GM21737 (cell line): ENCODE measurements around the gene CNGB1.
"Not testable (repeated sequence)": the region's sequence is repeated elsewhere in the genome, so short reads cannot be mapped to it uniquely, and the experiment has no call there.

Experiments used
- ATAC-seq: cut with Tn5 transposase; IDR thresholded peaks from one replicate; pipeline ENCODE4 v1.9.1; 2021; ENCODE audit warnings: mild to moderate bottlenecking, moderate library complexity; ENCODE audit not compliant: unreplicated experiment

Gene CNGB1

DNA sequence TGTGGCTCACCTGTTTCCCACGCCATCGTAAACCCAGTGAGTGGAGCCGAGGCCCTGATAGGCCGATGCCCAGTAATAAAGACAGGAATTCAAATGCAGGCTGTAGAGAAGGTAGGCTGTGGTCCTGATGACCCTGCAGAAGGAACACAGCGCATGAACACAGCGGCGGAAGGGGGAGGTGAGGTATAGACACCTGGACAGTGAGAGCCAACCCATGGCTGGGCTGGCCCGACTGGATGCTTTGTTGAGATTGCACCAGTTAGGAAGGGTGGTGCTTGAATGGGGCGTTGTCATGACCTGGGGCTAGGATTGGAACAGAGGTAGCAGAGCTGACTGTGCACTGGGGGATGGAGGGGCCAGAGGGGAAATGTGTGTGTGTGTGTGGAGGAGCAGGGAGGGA lies 59.2 kb downstream of the CNGB1 start:
- no peak for ATAC-seq

DNA sequence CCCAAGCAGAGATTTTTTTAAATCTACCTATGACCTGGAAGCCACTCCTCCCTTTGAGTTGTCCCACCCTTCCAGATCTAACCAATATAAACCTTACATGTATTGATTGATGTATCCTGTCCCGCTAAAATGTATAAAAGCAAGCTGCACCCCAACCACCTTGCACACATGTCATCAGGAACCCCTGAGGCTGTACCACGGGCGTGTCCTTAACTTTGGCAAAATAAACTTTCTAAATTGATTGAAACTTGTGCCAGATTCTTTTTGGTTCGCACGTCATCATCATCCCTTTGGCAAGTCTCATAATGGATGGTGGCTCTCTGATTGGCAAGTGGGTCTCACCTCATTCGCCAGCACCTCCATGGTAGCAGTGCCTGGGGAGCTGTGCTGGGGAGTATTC lies 60.2 kb downstream of the CNGB1 start:
- ATAC-seq: no peak

DNA sequence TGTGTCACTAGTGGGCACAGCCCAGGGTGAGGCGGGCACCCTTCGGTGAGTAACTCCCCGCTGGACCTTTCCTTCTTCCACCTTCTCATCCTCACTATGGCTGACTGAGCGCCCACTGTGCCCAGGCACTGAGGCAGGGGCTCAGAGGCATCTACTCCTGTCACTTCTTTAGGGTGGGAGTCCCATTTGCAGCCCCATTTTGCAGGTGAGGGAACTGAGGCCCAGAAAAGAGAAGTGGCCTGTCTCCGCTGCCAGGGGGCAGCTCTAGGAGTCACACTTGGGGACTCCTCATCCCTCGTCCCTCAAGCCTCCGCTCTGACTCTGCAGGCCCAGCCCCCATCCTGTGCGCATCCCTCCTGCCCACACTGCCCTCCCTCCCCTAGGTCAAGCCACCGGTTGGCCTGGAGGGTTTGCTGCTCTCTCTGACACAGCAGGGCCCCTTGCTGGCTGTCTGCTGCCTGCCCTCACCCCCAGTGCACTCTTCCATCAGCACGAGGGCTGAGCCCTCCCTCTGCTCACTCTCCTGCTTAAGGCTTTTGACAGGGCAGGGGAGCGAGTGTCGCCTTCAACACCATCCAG lies 62.4 kb downstream of the CNGB1 start:
- ATAC-seq: no peak

DNA sequence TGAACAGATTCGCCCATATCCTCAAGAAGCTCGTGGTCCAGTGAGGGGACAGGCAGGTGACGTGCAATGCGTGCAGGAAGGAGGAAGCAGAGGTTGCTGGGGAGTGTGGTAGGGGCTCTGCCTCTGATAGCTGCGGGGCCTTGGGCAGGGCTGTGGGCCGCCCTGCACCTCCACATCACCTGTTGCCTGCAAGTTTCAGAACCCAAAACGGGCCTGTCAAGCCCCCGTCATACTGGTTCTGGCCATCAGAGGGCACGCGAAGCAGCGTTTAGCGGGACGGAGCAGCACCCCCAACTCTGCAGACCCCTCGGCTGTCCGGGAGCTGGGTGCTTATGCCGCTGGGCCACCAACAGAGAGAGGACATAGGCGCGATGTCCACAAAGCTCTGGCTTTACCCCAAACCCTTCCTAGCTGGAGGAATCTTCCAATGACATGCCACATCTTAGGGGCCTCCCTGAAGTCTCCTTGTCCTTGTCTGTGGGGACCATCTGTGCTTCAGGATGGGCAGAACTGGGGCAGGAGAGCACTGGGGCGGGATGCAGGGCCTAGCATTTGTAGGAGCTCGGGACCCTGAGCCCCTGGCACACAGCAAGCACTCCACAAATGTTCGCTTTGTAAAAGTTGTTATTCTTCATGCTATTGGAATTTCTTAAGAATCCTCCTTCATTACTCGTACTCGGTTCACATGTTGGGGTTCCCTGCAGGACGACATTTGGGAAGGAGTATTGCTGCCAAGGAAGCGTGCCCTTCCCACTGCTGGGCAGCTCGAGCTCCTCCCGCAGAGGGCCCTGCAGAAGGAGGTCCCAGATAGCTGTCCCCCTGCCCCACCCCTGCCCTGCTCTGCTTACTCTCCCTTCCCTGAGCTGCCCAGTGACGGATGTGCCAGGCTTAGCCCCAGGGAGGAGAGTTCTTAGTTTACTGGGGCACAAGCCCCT lies 64.3 kb downstream of the CNGB1 start:
- ATAC-seq: no peak

- no peak for ATAC-seq
These were observed 66.8 kb downstream of the CNGB1 start for GRCh38 chr16:57904101-57904500.

GRCh38 chr16:57903656-57904055 lies 67.3 kb downstream of the CNGB1 start:
- no peak for ATAC-seq

GRCh38 chr16:57901480-57902069 lies 69.4 kb downstream of the CNGB1 start:
- no peak for ATAC-seq

GRCh38 chr16:57900796-57901479 lies 70.0 kb downstream of the CNGB1 start:
- no peak for ATAC-seq

DNA sequence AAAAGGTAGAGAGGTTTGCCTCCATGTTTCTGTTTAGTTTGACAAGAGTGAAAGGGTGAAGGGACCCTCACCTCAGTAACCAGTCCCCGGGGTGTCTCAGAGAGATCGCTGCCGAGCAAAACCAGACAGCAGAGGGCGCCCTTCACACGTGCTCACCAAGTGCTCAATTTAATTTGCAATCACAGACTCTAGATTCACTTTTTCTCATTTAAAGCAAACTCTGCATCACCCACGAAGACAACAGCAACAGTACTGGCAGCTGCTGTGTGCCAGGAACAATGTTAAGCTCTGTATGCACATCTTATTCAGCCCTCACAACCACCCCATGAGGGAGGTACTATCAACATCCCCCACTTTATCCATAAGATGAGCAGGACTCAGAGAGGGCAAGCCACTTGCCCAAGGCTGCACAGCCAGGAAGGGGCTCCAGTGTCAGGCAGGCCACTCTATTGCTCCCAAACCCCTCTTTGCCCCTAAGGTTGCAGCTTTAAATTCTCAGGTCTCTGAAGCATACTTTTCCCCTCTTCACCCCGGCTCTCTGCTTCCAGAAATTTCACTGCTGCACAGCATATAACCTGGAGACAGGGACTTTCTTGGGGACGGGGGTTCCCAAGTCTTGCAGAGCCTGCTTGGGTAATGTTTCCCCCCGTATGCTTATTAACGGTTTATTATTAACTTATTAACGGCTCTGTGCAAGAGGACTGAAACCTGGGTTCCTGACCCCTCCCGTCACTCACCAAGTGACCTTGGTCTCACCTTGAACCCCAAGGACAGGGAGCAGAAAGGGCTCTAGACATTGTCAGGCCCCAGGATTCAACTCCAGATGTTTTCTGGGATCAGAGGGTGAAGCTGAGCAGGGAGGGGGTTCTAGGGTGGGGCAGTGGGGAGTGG lies 70.9 kb downstream of the CNGB1 start:
- no peak for ATAC-seq

GRCh38 chr16:57898961-57899360 lies 72.0 kb downstream of the CNGB1 start:
- ATAC-seq: no peak

DNA sequence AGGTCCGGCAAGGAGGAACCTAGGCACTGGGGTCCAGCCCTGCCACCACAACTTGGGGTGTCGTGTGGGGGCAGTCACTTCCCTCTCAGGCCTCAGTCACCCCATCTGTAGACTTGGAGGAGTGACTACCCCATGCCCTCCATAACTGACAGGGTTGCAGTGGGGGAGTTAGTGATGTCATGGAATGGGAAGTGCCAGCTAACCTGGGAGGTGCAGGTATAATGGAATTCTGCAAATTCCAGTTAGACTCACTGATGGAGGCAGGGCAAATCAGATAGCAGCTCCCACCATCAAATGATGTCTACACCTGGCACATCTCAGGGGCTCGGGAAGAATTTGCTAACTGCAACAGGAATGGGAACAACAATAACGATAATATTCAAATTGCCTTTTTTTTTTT lies 72.9 kb downstream of the CNGB1 start:
- no peak for ATAC-seq

DNA sequence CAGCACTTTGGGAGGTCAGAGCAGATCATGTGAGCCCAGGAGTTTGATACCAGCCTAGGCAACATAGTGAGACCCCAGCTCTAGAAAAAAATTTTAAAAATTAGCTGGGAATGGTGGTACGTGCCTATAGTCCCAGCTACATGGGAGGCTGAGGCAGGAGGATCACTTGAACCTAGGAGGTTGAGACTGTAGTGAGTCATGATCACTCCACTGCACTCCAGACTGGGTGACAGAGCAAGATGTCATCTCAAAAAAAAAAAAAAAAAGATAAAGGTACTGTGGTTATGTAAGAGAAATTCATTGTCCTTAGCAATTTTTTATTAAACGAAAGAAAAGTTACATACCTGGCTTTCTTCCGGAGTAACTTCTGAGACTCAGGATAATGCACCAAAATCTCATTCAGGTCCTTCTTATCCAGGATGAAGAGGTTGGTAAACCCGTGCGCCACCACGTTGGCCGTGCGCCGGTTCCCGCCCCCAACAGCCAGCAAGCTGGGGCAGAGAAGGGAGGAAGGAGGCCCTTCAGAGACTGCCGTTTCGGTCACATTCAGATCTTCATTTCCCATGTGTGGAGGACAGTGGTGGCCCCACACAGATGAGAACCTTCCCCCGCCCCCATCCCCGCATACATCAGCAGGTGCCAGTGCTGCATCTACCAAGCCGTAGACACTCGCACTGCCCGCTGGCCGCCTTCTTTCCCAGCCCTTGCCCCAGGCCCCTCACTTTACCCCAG lies 73.7 kb downstream of the CNGB1 start:
- ATAC-seq: no peak

DNA sequence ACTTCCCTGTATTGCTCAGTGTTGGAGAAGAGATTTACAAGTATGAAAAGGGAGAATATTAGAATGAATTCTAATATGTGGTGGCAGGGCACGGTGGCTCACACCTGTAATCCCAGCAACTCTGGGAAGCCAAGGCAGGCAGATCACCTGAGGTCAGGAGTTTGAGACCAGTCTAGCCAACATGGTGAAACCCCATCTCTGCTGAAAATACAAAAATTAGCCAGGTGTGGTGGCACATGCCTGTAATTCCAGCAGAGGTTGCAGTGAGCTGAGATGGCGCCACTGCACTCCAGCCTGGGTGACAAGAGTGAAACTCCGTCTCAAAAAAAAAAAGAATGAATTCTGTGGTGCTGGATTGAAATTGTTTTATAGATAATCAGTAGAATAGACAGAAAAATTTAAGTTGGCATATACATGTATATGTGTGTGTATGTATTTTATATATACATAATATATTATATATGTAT lies 75.8 kb downstream of the CNGB1 start:
- ATAC-seq: not testable (repeated sequence)

DNA sequence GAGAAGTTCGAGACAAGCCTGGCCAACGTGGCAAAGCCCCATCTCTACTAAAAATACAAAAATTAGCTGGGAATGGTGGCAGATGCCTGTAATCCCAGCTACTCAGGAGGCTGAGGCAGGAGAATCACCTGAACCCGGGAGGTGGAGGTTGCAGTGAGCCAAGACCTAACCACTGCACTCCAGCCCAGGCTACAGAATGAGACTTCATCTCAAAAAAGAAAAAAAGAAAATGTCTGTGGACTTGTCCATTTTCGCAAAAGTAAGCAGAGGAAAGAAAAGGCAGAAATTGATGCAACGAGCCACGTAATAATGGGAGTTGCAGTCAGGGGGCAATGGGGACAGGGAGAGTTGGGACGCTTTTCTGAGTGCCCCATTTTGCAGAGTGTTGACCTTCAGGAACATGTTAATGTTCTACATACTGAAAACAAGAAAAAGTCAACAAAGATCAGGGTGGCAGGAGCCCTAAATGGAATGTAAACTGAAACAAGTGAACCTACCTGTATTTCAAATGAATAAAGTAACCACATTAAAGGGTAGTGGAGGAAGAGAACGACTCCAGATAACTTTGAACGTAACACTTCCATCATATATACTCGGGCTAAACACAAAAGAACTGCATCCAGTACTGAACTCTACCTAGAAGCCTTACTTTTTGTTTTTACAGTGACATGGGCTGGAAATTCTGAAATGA lies 76.4 kb downstream of the CNGB1 start:
- no peak for ATAC-seq

GRCh38 chr16:57893559-57894389 lies 77.2 kb downstream of the CNGB1 start:
- no peak for ATAC-seq

DNA sequence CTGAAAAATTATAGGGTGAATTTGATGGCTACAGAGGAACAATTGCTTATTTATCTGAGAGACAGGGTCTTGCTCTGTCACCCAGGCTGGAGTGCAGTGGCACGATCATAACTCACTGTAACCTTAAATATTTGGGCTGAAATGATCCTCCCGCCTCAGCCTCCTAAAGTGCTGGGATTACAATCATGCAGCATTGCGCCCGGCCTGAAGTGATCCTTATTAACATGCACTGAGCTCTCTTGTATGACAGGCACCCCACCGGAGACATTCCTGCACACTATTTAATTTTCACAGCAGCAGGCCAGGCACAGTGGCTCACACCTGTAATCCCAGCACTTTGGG lies 77.7 kb downstream of the CNGB1 start:
- no peak for ATAC-seq

- no peak for ATAC-seq
These were observed 78.4 kb downstream of the CNGB1 start for GRCh38 chr16:57892447-57893096.

DNA sequence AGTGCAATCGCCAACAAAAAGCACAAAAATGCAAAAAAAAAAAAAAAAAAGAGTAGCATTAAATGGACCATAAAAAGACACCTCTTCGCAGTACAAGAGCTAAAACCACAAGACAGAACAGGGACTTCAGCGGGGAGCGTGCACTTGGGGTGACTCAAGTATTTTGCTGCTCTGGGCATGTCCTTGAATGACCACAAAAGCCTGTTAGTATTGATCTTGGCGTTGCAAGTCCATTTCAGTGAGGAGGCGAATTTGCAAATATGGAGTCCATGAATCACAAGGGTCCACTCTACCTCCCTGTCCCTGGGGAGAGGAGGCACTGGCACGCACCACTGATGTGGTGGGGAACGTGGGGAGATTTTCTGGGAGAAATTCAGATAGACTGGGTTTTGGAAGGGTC lies 78.9 kb downstream of the CNGB1 start:
- ATAC-seq: no peak
